K562 (cell line): Measurements from ENCODE around the gene LIAS. TPM values are rescaled to one million over a fixed set of nuclear protein-coding genes. Genes with fewer than 3 reads are reported as not detected.

Experiments used
- CXXC5 ChIP-seq: fragments of 250-450 bp; sonication (Bioruptor Pico); IDR thresholded peaks from 2 replicates; pipeline ENCODE4 v1.8.0; 2022; ENCODE audit warnings: inconsistent platforms, mild to moderate bottlenecking, moderate library complexity
- EGR1 ChIP-seq: fragments of 450-650 bp; conservative IDR thresholded peaks from 2 replicates; pipeline ENCODE4 v1.6.1; 2017; ENCODE audit warnings: mild to moderate bottlenecking
- EP300 ChIP-seq: IDR thresholded peaks from 2 replicates; pipeline ENCODE4 v1.6.1; 2012; ENCODE audit warnings: low read length, improper control_type of control experiment
- IRF2 ChIP-seq: sonication (generic); formaldehyde crosslinking; IDR thresholded peaks from 2 replicates; pipeline ENCODE4 v1.8.1; 2022; ENCODE audit warnings: mild to moderate bottlenecking, missing genetic modification reagents
- MYBL2 ChIP-seq, 2 experiments: fragments of 450-650 bp in 1 of 2; sonication (generic) in 1 of 2; formaldehyde crosslinking in 1 of 2; IDR thresholded peaks; 2 replicates each; pipeline versions ENCODE4 v1.6.1 to v1.8.1; 2017 to 2022; ENCODE audit warnings: borderline replicate concordance in 1 of 2, inconsistent platforms in 1 of 2, low read depth in 1 of 2, mild to moderate bottlenecking in 1 of 2, missing genetic modification reagents in 1 of 2, moderate library complexity in 1 of 2
- PHF21A ChIP-seq: fragments of 450-650 bp; IDR thresholded peaks from 2 replicates; pipeline ENCODE4 v1.6.1; 2017; ENCODE audit warnings: low read depth, borderline replicate concordance
- SIN3A ChIP-seq, 2 experiments: fragments of 150-350 bp in 1 of 2; IDR thresholded peaks; 2 replicates each; pipeline ENCODE4 v1.6.1; 2011 to 2016; ENCODE audit warnings: borderline replicate concordance in 2 of 2, low read depth in 2 of 2, low read length in 2 of 2, mild to moderate bottlenecking in 2 of 2, moderate library complexity in 2 of 2; ENCODE audit not compliant: control insufficient read depth in 1 of 2
- SMAD3 ChIP-seq: fragments of 450-650 bp; formaldehyde crosslinking; conservative IDR thresholded peaks from 2 replicates; pipeline ENCODE4 v1.4.0; 2020; ENCODE audit warnings: mild to moderate bottlenecking
- SRSF9 ChIP-seq: fragments of 200-400 bp; formaldehyde crosslinking; IDR thresholded peaks from 2 replicates; pipeline ENCODE4 v1.6.1; 2017; ENCODE audit warnings: low read depth, low read length, borderline replicate concordance
- WHSC1 ChIP-seq: IDR thresholded peaks from one replicate; pipeline ENCODE4 v1.6.1; 2012; ENCODE audit warnings: low read length, control low read depth, inconsistent platforms
- ZKSCAN8 ChIP-seq: fragments of 200-800 bp; sonication (Bioruptor generic); IDR thresholded peaks from 2 replicates; pipeline ENCODE4 v1.6.1; 2016; ENCODE audit warnings: missing genetic modification characterization, missing compliant biosample characterization
- ZNF384 ChIP-seq: IDR thresholded peaks from 2 replicates; pipeline ENCODE4 v1.6.1; 2012; ENCODE audit warnings: low read depth, low read length, improper control_type of control experiment
- polyA plus RNA-seq, 8 experiments: library from polyadenylated mRNA; depleted of rRNA in 4 of 8; stranded (reverse) in 5 of 8; unstranded in 3 of 8; fragments of >200 nt; fragmentation: Nextera tagmentation in 2 of 8; fragmentation: Illumina TruSeq in 1 of 8; extraction: Ambion mirVana in 2 of 8; extraction: Trizol in 1 of 8; gene quantifications; 2 replicates each; pipeline versions ENCODE4 v1.2.1 to v1.2.3, GENCODE V29; 2011 to 2014; ENCODE audit warnings: inconsistent platforms in 1 of 8, missing spikeins in 1 of 8
- total RNA-seq, 7 experiments: library from RNA; depleted of rRNA in 6 of 7; stranded (reverse); fragments of >200 nt in 6 of 7; fragmentation: Illumina TruSeq in 2 of 7; extraction: Trizol in 2 of 7; gene quantifications; 2 replicates each; pipeline versions ENCODE4 v1.2.1 to v1.2.3, GENCODE V29; 2011 to 2021; ENCODE audit warnings: low replicate concordance in 1 of 7
- TF ChIP-seq, protein P1 (sequence below): fragments of 250-450 bp; sonication (Bioruptor Pico); IDR thresholded peaks from 2 replicates; pipeline ENCODE4 v1.5.0; 2021
- TF ChIP-seq, protein P2 (sequence below): sonication (generic); formaldehyde crosslinking; IDR thresholded peaks from 2 replicates; pipeline ENCODE4 v1.8.0; 2023; ENCODE audit warnings: mild to moderate bottlenecking, missing genetic modification reagents
- TF ChIP-seq, protein P3 (sequence below): sonication (generic); formaldehyde crosslinking; IDR thresholded peaks from 2 replicates; pipeline ENCODE4 v1.8.0; 2022; ENCODE audit warnings: mild to moderate bottlenecking, missing genetic modification reagents
- TF ChIP-seq, protein P4 (sequence below): sonication (generic); formaldehyde crosslinking; IDR thresholded peaks from 2 replicates; pipeline ENCODE4 v1.8.0; 2022; ENCODE audit warnings: missing genetic modification reagents, mild to moderate bottlenecking, moderate library complexity, borderline replicate concordance
- TF ChIP-seq, protein P5 (sequence below), 3 experiments: IDR thresholded peaks in 2 of 3; conservative IDR thresholded peaks in 1 of 3; 2 replicates each; pipeline ENCODE4 v1.5.1; 2011 to 2012; ENCODE audit warnings: low read length in 3 of 3, mild to moderate bottlenecking in 3 of 3, control low read depth in 2 of 3, improper control_type of control experiment in 1 of 3, inconsistent platforms in 1 of 3, low read depth in 1 of 3, mixed read lengths in 1 of 3, moderate library complexity in 1 of 3; ENCODE audit not compliant: insufficient read depth in 2 of 3

The LIAS gene
- total and polyA plus RNA-seq, 9 of the 15 experiments (the other 6 are each of a cell fraction or from before 2014, with no cell fraction given), result 21.9 to 57.1 (median 42.1) TPM

DNA sequence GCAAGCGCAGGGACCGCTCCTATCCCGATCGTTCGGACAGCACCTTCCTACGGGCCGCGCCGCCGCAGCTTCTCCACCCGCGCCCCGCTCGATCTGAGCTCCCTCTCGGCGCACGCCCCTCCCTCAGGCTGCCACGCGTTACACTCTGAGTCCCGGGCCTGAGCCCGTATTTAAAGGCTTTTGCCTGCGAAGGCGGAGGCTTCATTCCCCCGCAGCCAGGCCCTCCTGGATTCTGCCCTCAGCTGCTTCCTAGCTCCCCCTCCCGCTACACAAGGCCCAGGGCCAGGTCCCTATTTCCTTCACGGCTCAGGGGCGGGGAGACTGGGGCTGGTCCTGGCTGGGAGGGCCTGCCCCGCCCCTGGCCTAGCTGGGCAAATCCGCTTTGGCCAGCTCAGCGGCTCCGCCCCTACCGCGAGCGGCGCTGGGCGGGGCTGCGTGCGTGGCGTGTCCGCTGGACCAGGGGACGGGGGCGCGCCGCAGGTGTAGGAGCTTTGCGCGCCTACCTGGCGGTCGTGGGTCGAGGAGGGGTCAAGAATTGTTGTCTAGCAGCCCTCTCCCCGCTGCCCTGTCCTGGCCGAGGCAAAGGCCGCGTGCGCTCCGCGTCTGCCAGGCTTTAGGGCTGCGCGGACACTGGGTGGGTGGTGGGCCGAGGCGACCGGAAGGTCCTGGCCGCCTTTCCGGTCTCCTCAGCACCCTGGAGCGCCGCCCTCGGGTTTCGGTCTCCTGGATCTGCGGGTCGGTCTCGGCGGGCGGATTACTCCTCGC is 68.6 kb downstream of the LIAS start, which contains the start of gene UGDH (continued):
- TF ChIP-seq, protein P1, sequence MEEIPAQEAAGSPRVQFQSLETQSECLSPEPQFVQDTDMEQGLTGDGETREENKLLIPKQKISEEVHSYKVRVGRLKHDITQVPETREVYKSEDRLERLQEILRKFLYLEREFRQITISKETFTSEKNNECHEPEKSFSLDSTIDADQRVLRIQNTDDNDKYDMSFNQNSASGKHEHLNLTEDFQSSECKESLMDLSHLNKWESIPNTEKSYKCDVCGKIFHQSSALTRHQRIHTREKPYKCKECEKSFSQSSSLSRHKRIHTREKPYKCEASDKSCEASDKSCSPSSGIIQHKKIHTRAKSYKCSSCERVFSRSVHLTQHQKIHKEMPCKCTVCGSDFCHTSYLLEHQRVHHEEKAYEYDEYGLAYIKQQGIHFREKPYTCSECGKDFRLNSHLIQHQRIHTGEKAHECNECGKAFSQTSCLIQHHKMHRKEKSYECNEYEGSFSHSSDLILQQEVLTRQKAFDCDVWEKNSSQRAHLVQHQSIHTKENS, result no peak
- peak; percentile 54; the same call in 1 of the 2 replicates for TF ChIP-seq SMAD3 (CRISPR knock-in tag)
- TF ChIP-seq, protein P2, sequence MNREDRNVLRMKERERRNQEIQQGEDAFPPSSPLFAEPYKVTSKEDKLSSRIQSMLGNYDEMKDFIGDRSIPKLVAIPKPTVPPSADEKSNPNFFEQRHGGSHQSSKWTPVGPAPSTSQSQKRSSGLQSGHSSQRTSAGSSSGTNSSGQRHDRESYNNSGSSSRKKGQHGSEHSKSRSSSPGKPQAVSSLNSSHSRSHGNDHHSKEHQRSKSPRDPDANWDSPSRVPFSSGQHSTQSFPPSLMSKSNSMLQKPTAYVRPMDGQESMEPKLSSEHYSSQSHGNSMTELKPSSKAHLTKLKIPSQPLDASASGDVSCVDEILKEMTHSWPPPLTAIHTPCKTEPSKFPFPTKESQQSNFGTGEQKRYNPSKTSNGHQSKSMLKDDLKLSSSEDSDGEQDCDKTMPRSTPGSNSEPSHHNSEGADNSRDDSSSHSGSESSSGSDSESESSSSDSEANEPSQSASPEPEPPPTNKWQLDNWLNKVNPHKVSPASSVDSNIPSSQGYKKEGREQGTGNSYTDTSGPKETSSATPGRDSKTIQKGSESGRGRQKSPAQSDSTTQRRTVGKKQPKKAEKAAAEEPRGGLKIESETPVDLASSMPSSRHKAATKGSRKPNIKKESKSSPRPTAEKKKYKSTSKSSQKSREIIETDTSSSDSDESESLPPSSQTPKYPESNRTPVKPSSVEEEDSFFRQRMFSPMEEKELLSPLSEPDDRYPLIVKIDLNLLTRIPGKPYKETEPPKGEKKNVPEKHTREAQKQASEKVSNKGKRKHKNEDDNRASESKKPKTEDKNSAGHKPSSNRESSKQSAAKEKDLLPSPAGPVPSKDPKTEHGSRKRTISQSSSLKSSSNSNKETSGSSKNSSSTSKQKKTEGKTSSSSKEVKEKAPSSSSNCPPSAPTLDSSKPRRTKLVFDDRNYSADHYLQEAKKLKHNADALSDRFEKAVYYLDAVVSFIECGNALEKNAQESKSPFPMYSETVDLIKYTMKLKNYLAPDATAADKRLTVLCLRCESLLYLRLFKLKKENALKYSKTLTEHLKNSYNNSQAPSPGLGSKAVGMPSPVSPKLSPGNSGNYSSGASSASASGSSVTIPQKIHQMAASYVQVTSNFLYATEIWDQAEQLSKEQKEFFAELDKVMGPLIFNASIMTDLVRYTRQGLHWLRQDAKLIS, result peak; percentile 93
- peak; percentile 49 to 51; a peak in 2 of 4 replicates for TF ChIP-seq SIN3A (IDR thresholded peaks at IDR 0.05; ENCODE audit: borderline replicate concordance in 2 of 2, control insufficient read depth in 1 of 2, low read depth in 2 of 2, low read length in 2 of 2)
- TF ChIP-seq, protein P3, sequence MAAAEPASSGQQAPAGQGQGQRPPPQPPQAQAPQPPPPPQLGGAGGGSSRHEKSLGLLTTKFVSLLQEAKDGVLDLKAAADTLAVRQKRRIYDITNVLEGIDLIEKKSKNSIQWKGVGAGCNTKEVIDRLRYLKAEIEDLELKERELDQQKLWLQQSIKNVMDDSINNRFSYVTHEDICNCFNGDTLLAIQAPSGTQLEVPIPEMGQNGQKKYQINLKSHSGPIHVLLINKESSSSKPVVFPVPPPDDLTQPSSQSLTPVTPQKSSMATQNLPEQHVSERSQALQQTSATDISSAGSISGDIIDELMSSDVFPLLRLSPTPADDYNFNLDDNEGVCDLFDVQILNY, result peak; percentile 19; the same call in 1 of the 2 replicates
- TF ChIP-seq, protein P4, sequence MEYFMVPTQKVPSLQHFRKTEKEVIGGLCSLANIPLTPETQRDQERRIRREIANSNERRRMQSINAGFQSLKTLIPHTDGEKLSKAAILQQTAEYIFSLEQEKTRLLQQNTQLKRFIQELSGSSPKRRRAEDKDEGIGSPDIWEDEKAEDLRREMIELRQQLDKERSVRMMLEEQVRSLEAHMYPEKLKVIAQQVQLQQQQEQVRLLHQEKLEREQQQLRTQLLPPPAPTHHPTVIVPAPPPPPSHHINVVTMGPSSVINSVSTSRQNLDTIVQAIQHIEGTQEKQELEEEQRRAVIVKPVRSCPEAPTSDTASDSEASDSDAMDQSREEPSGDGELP, result peak; percentile 94
- TF ChIP-seq, protein P5, sequence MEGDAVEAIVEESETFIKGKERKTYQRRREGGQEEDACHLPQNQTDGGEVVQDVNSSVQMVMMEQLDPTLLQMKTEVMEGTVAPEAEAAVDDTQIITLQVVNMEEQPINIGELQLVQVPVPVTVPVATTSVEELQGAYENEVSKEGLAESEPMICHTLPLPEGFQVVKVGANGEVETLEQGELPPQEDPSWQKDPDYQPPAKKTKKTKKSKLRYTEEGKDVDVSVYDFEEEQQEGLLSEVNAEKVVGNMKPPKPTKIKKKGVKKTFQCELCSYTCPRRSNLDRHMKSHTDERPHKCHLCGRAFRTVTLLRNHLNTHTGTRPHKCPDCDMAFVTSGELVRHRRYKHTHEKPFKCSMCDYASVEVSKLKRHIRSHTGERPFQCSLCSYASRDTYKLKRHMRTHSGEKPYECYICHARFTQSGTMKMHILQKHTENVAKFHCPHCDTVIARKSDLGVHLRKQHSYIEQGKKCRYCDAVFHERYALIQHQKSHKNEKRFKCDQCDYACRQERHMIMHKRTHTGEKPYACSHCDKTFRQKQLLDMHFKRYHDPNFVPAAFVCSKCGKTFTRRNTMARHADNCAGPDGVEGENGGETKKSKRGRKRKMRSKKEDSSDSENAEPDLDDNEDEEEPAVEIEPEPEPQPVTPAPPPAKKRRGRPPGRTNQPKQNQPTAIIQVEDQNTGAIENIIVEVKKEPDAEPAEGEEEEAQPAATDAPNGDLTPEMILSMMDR (IDR thresholded peaks at IDR 0.05 in 2 of 3, conservative IDR thresholded peaks at IDR 0.05 in 1 of 3; ENCODE audit: insufficient read depth in 2 of 3, low read depth in 1 of 3, low read length in 3 of 3), result peak in 1 of 3 experiments; percentile 8; a peak in 1 of 6 replicates
- no peak for TF ChIP-seq WHSC1
- no peak for TF ChIP-seq IRF2
- TF ChIP-seq EGR1, result peak; percentile 88
- no peak for TF ChIP-seq SRSF9
- TF ChIP-seq ZNF384, result peak; percentile 6; the same call in 1 of the 2 replicates
- peak; percentile 92 for TF ChIP-seq CXXC5 (CRISPR knock-in tag)
- TF ChIP-seq MYBL2 (IDR thresholded peaks at IDR 0.05; ENCODE audit: low read depth), result no peak
- TF ChIP-seq MYBL2 (CRISPR knock-in tag; IDR thresholded peaks at IDR 0.05; ENCODE audit: borderline replicate concordance), result no peak
- no peak for TF ChIP-seq ZKSCAN8 (CRISPR knock-in tag)
- no peak for TF ChIP-seq PHF21A
- TF ChIP-seq EP300, result peak; percentile 23; the same call in 1 of the 2 replicates
